ENCODE measurements around the gene KIAA1328. TPM values are rescaled to one million over a fixed set of nuclear protein-coding genes. Genes with fewer than 3 reads are reported as not detected.

Gene KIAA1328
- total and polyA plus RNA-seq, 2 experiments from 2014 or later, result 3.5 to 3.9 TPM

GRCh38 chr18:37274309-37275236, 445.6 kb downstream of the KIAA1328 start:
- no peak for DNase-seq
- Histone ChIP-seq H3F3A (ENCODE audit: insufficient read depth) (no peaks in the 10 kb centered on the region), H2AFZ (no peak overlapping the region), H3K9ac (no peak overlapping the region), H3K27ac (no peak overlapping the region), H4K20me1 (ENCODE audit: insufficient read depth) (no peaks in the 10 kb centered on the region), H3K27me3 (replicated peaks; ENCODE audit: insufficient read depth) (peaks cover 38% of the 10 kb centered on the region), H3K4me1 (ENCODE audit: insufficient read depth) (no peaks in the 10 kb centered on the region), H3K79me2 (ENCODE audit: insufficient read depth) (no peaks in the 10 kb centered on the region), H3K9me3 (ENCODE audit: low read depth) (no peaks in the 10 kb centered on the region), H3K36me3 (ENCODE audit: low read depth) (no peaks in the 10 kb centered on the region), H3K9me2 (ENCODE audit: insufficient read depth) (no peaks in the 10 kb centered on the region), H3K4me3 (no peak overlapping the region), H3K4me2 (ENCODE audit: unreplicated experiment) (no peak overlapping the region)
- TF ChIP-seq EZH2 (IDR thresholded peaks at IDR 0.05; ENCODE audit: insufficient read depth, poor library complexity, severe bottlenecking), result no peak
- TF ChIP-seq EZH2phosphoT487 (IDR thresholded peaks at IDR 0.05; ENCODE audit: insufficient read depth, low read depth), result no peak
- 15 to 17% methylated on average over 65 to 81 of the region's 82 CpGs for WGBS, 2 experiments (ENCODE audit: low coverage in 1 of 2, low lambda C conversion rate in 2 of 2, missing lambda C conversion rate in 2 of 2)
- in situ Hi-C loops (cut with MboI), result no loop called here

- TF ChIP-seq EZH2phosphoT487 (IDR thresholded peaks at IDR 0.05; ENCODE audit: insufficient read depth, low read depth) (no peak), EZH2 (IDR thresholded peaks at IDR 0.05; ENCODE audit: insufficient read depth, poor library complexity, severe bottlenecking) (no peak)
- Histone ChIP-seq H3K4me1 (ENCODE audit: insufficient read depth) (no peaks in the 10 kb centered on the region), H3K4me3 (no peak overlapping the region), H3K4me2 (ENCODE audit: unreplicated experiment) (no peak overlapping the region), H3K36me3 (ENCODE audit: low read depth) (no peaks in the 10 kb centered on the region), H2AFZ (no peak overlapping the region), H3K79me2 (ENCODE audit: insufficient read depth) (no peaks in the 10 kb centered on the region), H3K27ac (no peak overlapping the region), H3F3A (ENCODE audit: insufficient read depth) (no peaks in the 10 kb centered on the region), H3K9me2 (ENCODE audit: insufficient read depth) (no peaks in the 10 kb centered on the region), H3K27me3 (replicated peaks; ENCODE audit: insufficient read depth) (peaks cover 45% of the 10 kb centered on the region), H3K9me3 (ENCODE audit: low read depth) (no peaks in the 10 kb centered on the region), H4K20me1 (ENCODE audit: insufficient read depth) (no peaks in the 10 kb centered on the region), H3K9ac (no peak overlapping the region)
- WGBS, 2 experiments (ENCODE audit: low coverage in 1 of 2, low lambda C conversion rate in 2 of 2, missing lambda C conversion rate in 2 of 2), result 9 to 16% methylated on average over 12 to 32 of the region's 32 CpGs
- DNase-seq, result no peak
- in situ Hi-C loops (cut with MboI), result no loop called here
Observed at GRCh38 chr18:37275237-37275741, 446.4 kb downstream of the KIAA1328 start.

DNA sequence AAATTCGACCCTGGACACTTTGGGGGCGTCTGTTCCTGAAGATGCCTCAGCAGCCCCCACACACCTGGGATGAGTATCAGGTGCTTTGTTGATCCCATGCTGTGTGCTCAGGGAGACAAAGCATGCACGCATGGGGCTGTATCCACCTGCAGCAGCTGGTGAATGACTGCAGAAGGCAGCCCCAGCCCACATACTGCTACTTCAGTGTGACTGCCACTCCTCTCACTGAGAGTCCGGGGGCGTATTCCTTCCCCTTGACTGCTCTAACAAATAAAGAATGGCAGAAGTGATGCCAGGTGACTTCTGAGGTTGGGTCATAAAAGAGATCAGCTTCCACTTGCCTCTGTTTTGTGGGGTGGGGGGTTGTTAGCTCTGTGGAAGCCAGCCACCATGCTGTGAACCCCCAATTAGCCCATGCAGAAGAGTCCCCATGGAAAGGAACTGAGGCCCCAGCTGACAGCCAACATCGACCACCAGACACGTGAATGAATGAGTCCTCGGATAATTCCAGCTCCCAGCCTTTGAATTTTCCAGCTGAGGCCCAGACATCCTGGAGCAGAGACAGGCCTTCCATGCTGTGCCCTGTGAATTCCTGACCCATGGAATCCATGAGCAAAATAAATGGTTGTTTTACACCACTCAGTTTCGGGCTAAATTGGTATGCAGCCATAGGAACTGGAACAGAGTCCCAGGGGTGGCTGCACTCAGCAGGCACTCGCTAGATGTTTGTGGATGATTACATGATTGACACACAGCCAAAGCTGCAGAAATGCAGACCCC, 447.4 kb downstream of the KIAA1328 start:
- WGBS, 2 experiments (ENCODE audit: low coverage in 1 of 2, low lambda C conversion rate in 2 of 2, missing lambda C conversion rate in 2 of 2), result 42 to 45% methylated on average over 10 of the region's 10 CpGs
- DNase-seq, result no peak
- Histone ChIP-seq H3K27ac (no peak overlapping the region), H3K9me3 (ENCODE audit: low read depth) (no peaks in the 10 kb centered on the region), H3K79me2 (ENCODE audit: insufficient read depth) (no peaks in the 10 kb centered on the region), H3K4me3 (no peak overlapping the region), H3K36me3 (ENCODE audit: low read depth) (no peaks in the 10 kb centered on the region), H2AFZ (no peak overlapping the region), H3K4me2 (ENCODE audit: unreplicated experiment) (no peak overlapping the region), H4K20me1 (ENCODE audit: insufficient read depth) (no peaks in the 10 kb centered on the region), H3K27me3 (replicated peaks; ENCODE audit: insufficient read depth) (peaks cover 54% of the 10 kb centered on the region), H3F3A (ENCODE audit: insufficient read depth) (no peaks in the 10 kb centered on the region), H3K9me2 (ENCODE audit: insufficient read depth) (no peaks in the 10 kb centered on the region), H3K9ac (no peak overlapping the region), H3K4me1 (ENCODE audit: insufficient read depth) (no peaks in the 10 kb centered on the region)
- in situ Hi-C loops (cut with MboI), result no loop called here
- TF ChIP-seq EZH2phosphoT487 (IDR thresholded peaks at IDR 0.05; ENCODE audit: insufficient read depth, low read depth) (no peak), EZH2 (IDR thresholded peaks at IDR 0.05; ENCODE audit: insufficient read depth, poor library complexity, severe bottlenecking) (no peak)

DNA sequence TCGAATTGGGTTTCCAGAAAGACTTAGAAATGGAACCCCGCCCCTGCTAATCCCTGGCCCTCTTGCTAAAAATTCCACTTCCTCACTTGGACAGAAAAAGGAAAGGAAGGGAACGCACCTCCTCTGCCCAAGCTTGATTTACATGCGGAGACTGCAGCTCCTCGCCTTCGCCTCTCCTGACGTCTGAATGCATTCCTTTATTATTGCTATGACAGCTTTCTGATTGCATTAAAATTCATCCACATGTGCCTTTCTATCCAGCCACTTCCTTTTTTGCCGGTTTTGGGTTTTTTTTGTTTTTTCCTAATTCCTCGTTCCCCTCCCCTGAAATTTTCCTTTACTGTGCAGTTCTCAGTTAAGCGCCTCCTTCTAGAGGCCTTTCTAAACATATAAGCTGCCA, 448.9 kb downstream of the KIAA1328 start:
- in situ Hi-C loops (cut with MboI), result no loop called here
- H3K79me2 ChIP-seq (ENCODE audit: insufficient read depth), result no peaks in the 10 kb centered on the region
- H2AFZ ChIP-seq, result no peak overlapping the region
- no peak overlapping the region for H3K4me3 ChIP-seq
- peaks cover 60% of the 10 kb centered on the region for H3K27me3 ChIP-seq (replicated peaks; ENCODE audit: insufficient read depth)
- no peak overlapping the region for H3K9ac ChIP-seq
- TF ChIP-seq EZH2 (IDR thresholded peaks at IDR 0.05; ENCODE audit: insufficient read depth, poor library complexity, severe bottlenecking) (no peak), EZH2phosphoT487 (IDR thresholded peaks at IDR 0.05; ENCODE audit: insufficient read depth, low read depth) (no peak)
- H3K4me2 ChIP-seq (ENCODE audit: unreplicated experiment), result no peak overlapping the region
- no peaks in the 10 kb centered on the region for H3K4me1 ChIP-seq (ENCODE audit: insufficient read depth)
- DNase-seq, result no peak
- 43 to 49% methylated on average over 10 of the region's 10 CpGs for WGBS, 2 experiments (ENCODE audit: low coverage in 1 of 2, low lambda C conversion rate in 2 of 2, missing lambda C conversion rate in 2 of 2)
- no peaks in the 10 kb centered on the region for H3K9me2 ChIP-seq (ENCODE audit: insufficient read depth)
- H3K36me3 ChIP-seq (ENCODE audit: low read depth), result no peaks in the 10 kb centered on the region
- no peaks in the 10 kb centered on the region for H3K9me3 ChIP-seq (ENCODE audit: low read depth)
- no peaks in the 10 kb centered on the region for H4K20me1 ChIP-seq (ENCODE audit: insufficient read depth)
- no peaks in the 10 kb centered on the region for H3F3A ChIP-seq (ENCODE audit: insufficient read depth)
- H3K27ac ChIP-seq, result no peak overlapping the region

Other genes with a start within 250 kb of the KIAA1328 start
- gene TPGS2, start 125 bp upstream of the KIAA1328 start, total RNA-seq (2014; rRNA removed; shearing (Covaris generic)), result 209 and 226 TPM in 2 replicates
- gene TPGS2, start 125 bp upstream of the KIAA1328 start, polyA plus RNA-seq (2016; fragmentation: Nextera tagmentation; extraction: Ambion mirVana), result 194 and 206 TPM in 2 replicates